Body of pancreas (tissue), 4 donors: ENCODE results near the gene SKAP1.

Experiments used
- CTCF ChIP-seq, 7 experiments: fragments of 450-650 bp in 4 of 7; fragments of 200-600 bp in 3 of 7; sonication (generic) in 3 of 7; IDR thresholded peaks; one replicate each; pipeline ENCODE4 v1.5.1; 2016 to 2019; ENCODE audit warnings: antibody characterized with exemption in 7 of 7
- POLR2A ChIP-seq, 3 donors: fragments of 450-650 bp; IDR thresholded peaks; one replicate each; pipeline ENCODE4 v1.6.1; 2016; ENCODE audit warnings: antibody characterized with exemption in 3 of 3, mild to moderate bottlenecking in 2 of 3

- TF ChIP-seq CTCF (IDR thresholded peaks at IDR 0.05) (no peak), POLR2A (IDR thresholded peaks at IDR 0.05) (no peak)
These were observed 47.2 kb upstream of the SKAP1 start for GRCh38 chr17:48477221-48477620.
